H1 (cell line): ENCODE data around the gene CHCHD3. TPM values are rescaled to one million over a fixed set of nuclear protein-coding genes. Genes with fewer than 3 reads are reported as not detected.

Source experiments
- CTCF ChIA-PET: fragments of 300-600 bp; sonication (Branson Sonifier 250); formaldehyde crosslinking; loops from one replicate; lab custom pipeline; 2021; ENCODE audit not compliant: partially characterized antibody; lab: Charles Lee
- POLR2A ChIA-PET: fragments of 300-600 bp; sonication (Branson Sonifier 250); formaldehyde crosslinking; loops from one replicate; lab custom pipeline; 2021; ENCODE audit warnings: inconsistent platforms; ENCODE audit not compliant: partially characterized antibody; lab: Charles Lee
- DNase-seq, 2 experiments: peaks; one replicate each; pipeline versions ENCODE4 v3.0.0 to v3.0.0-alpha.2; 2010 to 2022; ENCODE audit warnings: low spot score in 2 of 2, low read depth in 1 of 2, mixed read lengths in 1 of 2
- FAIRE-seq: peaks from 2 replicates; lab custom pipeline; 2011; peaks lifted over from hg19 to GRCh38; lab: Jason Lieb, UNC
- H2AFZ ChIP-seq: 2 replicates; pipeline ENCODE4 v1.8.1; 2012; ENCODE audit warnings: low read length, inconsistent platforms
- H2AK5ac ChIP-seq: 2 replicates; pipeline ENCODE4 v1.6.1; 2013; ENCODE audit warnings: low read depth, low read length
- H2BK120ac ChIP-seq: replicated peaks from 2 replicates; pipeline ENCODE3; 2013; ENCODE audit warnings: low read depth, low read length, inconsistent platforms
- H2BK12ac ChIP-seq: 2 replicates; pipeline ENCODE4 v1.6.1; 2013; ENCODE audit warnings: low read depth, low read length
- H2BK15ac ChIP-seq: 2 replicates; pipeline ENCODE4 v1.6.1; 2013; ENCODE audit warnings: low read length
- H2BK20ac ChIP-seq: 2 replicates; pipeline ENCODE4 v1.6.1; 2013; ENCODE audit warnings: low read length
- H2BK5ac ChIP-seq: 2 replicates; pipeline ENCODE4 v1.6.1; 2013; ENCODE audit warnings: low read depth, low read length
- H3K14ac ChIP-seq: 2 replicates; pipeline ENCODE4 v1.6.1; 2013; ENCODE audit warnings: inconsistent platforms; ENCODE audit not compliant: insufficient read length
- H3K18ac ChIP-seq: 2 replicates; pipeline ENCODE4 v1.6.1; 2013; ENCODE audit warnings: low read length; ENCODE audit errors: extremely low read depth
- H3K23ac ChIP-seq: 2 replicates; pipeline ENCODE4 v1.6.1; 2013; ENCODE audit warnings: inconsistent platforms; ENCODE audit not compliant: insufficient read length
- H3K23me2 ChIP-seq: 2 replicates; pipeline ENCODE4 v1.6.1; 2013; ENCODE audit warnings: low read depth, low read length
- H3K27ac ChIP-seq: 2 replicates; pipeline ENCODE4 v1.6.1; 2011; ENCODE audit warnings: low read depth, low read length, inconsistent platforms
- H3K27me3 ChIP-seq, 4 experiments: replicated peaks in 1 of 4; 1 replicate in 1 of 4; 2 replicates in 3 of 4; pipeline versions ENCODE4 v1.6.1 to v1.8.1; 2011 to 2013; ENCODE audit warnings: low read length in 3 of 4, mild to moderate bottlenecking in 3 of 4, inconsistent platforms in 2 of 4, mixed read lengths in 2 of 4, moderate library complexity in 1 of 4; ENCODE audit not compliant: control insufficient read depth in 3 of 4, insufficient read depth in 3 of 4; ENCODE audit errors: extremely low read depth in 1 of 4
- H3K36me3 ChIP-seq, 4 experiments: 2 replicates each; pipeline versions ENCODE4 v1.6.1 to v1.8.1; 2011 to 2013; ENCODE audit warnings: mild to moderate bottlenecking in 4 of 4, low read length in 3 of 4, moderate library complexity in 2 of 4, control low read depth in 1 of 4, inconsistent platforms in 1 of 4; ENCODE audit not compliant: insufficient read depth in 4 of 4, control insufficient read depth in 2 of 4
- H3K4ac ChIP-seq: replicated peaks from 2 replicates; pipeline ENCODE3; 2013; ENCODE audit warnings: low read length, low read depth, mixed read lengths, inconsistent platforms; ENCODE audit not compliant: insufficient read length
- H3K4me1 ChIP-seq, 4 experiments: replicated peaks in 1 of 4; 1 replicate in 1 of 4; 2 replicates in 3 of 4; pipeline versions ENCODE4 v1.6.1 to v1.8.1; 2011 to 2013; ENCODE audit warnings: low read length in 3 of 4, inconsistent platforms in 2 of 4, mixed read lengths in 1 of 4; ENCODE audit not compliant: insufficient read depth in 4 of 4, control insufficient read depth in 3 of 4
- H3K4me2 ChIP-seq, 2 experiments: 2 replicates each; pipeline versions ENCODE4 v1.6.1 to v1.8.1; 2011 to 2013; ENCODE audit warnings: low read depth in 2 of 2, low read length in 2 of 2, control low read depth in 1 of 2, inconsistent platforms in 1 of 2, mild to moderate bottlenecking in 1 of 2; ENCODE audit not compliant: insufficient read depth in 1 of 2
- H3K4me3 ChIP-seq, 4 experiments: fragments of 200-600, 300-600 bp in 1 of 4; sonication (generic), shearing (Covaris generic), sonication (Bioruptor Twin) in 1 of 4; 2 replicates each; pipeline versions ENCODE4 v1.5.1 to v1.8.1; 2011 to 2016; ENCODE audit warnings: low read length in 4 of 4, low read depth in 3 of 4, control low read depth in 2 of 4, inconsistent platforms in 2 of 4, mild to moderate bottlenecking in 2 of 4, mixed read lengths in 1 of 4, moderate library complexity in 1 of 4; ENCODE audit not compliant: insufficient read depth in 2 of 4; ENCODE audit errors: extremely low read depth in 1 of 4
- H3K56ac ChIP-seq: replicated peaks from 2 replicates; pipeline ENCODE3; 2013; ENCODE audit warnings: low read depth, mild to moderate bottlenecking, mixed read lengths, low read length, inconsistent platforms; ENCODE audit not compliant: insufficient read length
- H3K79me1 ChIP-seq: 2 replicates; pipeline ENCODE4 v1.6.1; 2013; ENCODE audit warnings: low read depth, low read length, control low read depth
- H3K79me2 ChIP-seq, 2 experiments: 2 replicates each; pipeline versions ENCODE4 v1.6.1 to v1.8.1; 2012 to 2013; ENCODE audit warnings: low read length in 2 of 2, mild to moderate bottlenecking in 2 of 2, inconsistent platforms in 1 of 2; ENCODE audit not compliant: insufficient read depth in 2 of 2, control insufficient read depth in 1 of 2
- H3K9ac ChIP-seq, 4 experiments: replicated peaks in 1 of 4; 1 replicate in 1 of 4; 2 replicates in 3 of 4; pipeline versions ENCODE4 v1.6.1 to v1.8.1; 2011 to 2013; ENCODE audit warnings: low read depth in 3 of 4, low read length in 3 of 4, control low read depth in 2 of 4, mild to moderate bottlenecking in 2 of 4, moderate library complexity in 2 of 4, inconsistent platforms in 1 of 4; ENCODE audit errors: extremely low read depth in 1 of 4
- H3K9me3 ChIP-seq, 2 experiments: 2 replicates each; pipeline versions ENCODE4 v1.6.1 to v1.8.1; 2012 to 2013; ENCODE audit warnings: mild to moderate bottlenecking in 2 of 2, moderate library complexity in 2 of 2, control low read depth in 1 of 2, inconsistent platforms in 1 of 2, low read depth in 1 of 2, low read length in 1 of 2, mixed read lengths in 1 of 2; ENCODE audit not compliant: insufficient read depth in 2 of 2
- H4K20me1 ChIP-seq, 2 experiments: replicated peaks in 1 of 2; 2 replicates each; pipeline versions ENCODE3 to v1.8.1; 2011 to 2013; ENCODE audit warnings: inconsistent platforms in 2 of 2, low read length in 2 of 2, mild to moderate bottlenecking in 1 of 2; ENCODE audit not compliant: insufficient read depth in 2 of 2, control insufficient read depth in 1 of 2
- H4K5ac ChIP-seq: 2 replicates; pipeline ENCODE4 v1.6.1; 2013; ENCODE audit warnings: low read length, low read depth, mixed read lengths, inconsistent platforms; ENCODE audit not compliant: insufficient read length
- H4K8ac ChIP-seq: 2 replicates; pipeline ENCODE4 v1.8.0; 2013; ENCODE audit warnings: mild to moderate bottlenecking, moderate library complexity, low read length, inconsistent platforms; ENCODE audit not compliant: insufficient read depth; ENCODE audit errors: extremely low read depth
- H4K91ac ChIP-seq: replicated peaks from 2 replicates; pipeline ENCODE3; 2013; ENCODE audit warnings: low read length, mixed read lengths, inconsistent platforms; ENCODE audit not compliant: insufficient read length
- ATF3 ChIP-seq: IDR thresholded peaks from 2 replicates; pipeline ENCODE4 v1.6.1; 2011; ENCODE audit warnings: low read depth, mild to moderate bottlenecking, low read length; ENCODE audit not compliant: insufficient read depth
- CEBPB ChIP-seq: IDR thresholded peaks from 2 replicates; pipeline ENCODE4 v1.6.1; 2012; ENCODE audit warnings: low read depth, low read length
- EGR1 ChIP-seq: IDR thresholded peaks from 2 replicates; pipeline ENCODE4 v1.6.1; 2011; ENCODE audit warnings: low read depth, low read length, borderline replicate concordance
- FOSL1 ChIP-seq: IDR thresholded peaks from 2 replicates; pipeline ENCODE4 v1.6.1; 2011; ENCODE audit warnings: mild to moderate bottlenecking, low read depth, low read length, moderate library complexity; ENCODE audit not compliant: insufficient read depth
- JUN ChIP-seq: IDR thresholded peaks from 2 replicates; pipeline ENCODE4 v1.6.1; 2011; ENCODE audit warnings: low read depth, mild to moderate bottlenecking, improper control_type of control experiment, low read length
- KDM5A ChIP-seq: fragments of 200-600 bp; IDR thresholded peaks from 2 replicates; pipeline ENCODE4 v1.7.1; 2012; ENCODE audit warnings: mild to moderate bottlenecking, low read length, inconsistent platforms, mixed read lengths
- POLR2A ChIP-seq, 2 experiments: IDR thresholded peaks; 1 replicate in 1 of 2; 2 replicates in 1 of 2; pipeline ENCODE4 v1.6.1; 2011; ENCODE audit warnings: low read depth in 2 of 2, low read length in 2 of 2, mild to moderate bottlenecking in 2 of 2; ENCODE audit errors: control extremely low read depth in 1 of 2
- RNF2 ChIP-seq: fragments of 200-900, 300-1000 bp; sonication (generic); IDR thresholded peaks from 2 replicates; pipeline ENCODE4 v1.7.1; 2016; ENCODE audit warnings: borderline replicate concordance, low read depth, mild to moderate bottlenecking, antibody characterized with exemption, low read length; ENCODE audit not compliant: poor library complexity, severe bottlenecking; ENCODE audit errors: missing control alignments
- SIRT6 ChIP-seq: IDR thresholded peaks from one replicate; pipeline ENCODE4 v1.7.1; 2012; ENCODE audit warnings: low read length, inconsistent platforms
- SUZ12 ChIP-seq: fragments of 200-600 bp; sonication (generic); IDR thresholded peaks from 2 replicates; pipeline ENCODE4 v1.6.1; 2012; ENCODE audit warnings: mild to moderate bottlenecking, inconsistent platforms, low read length, moderate library complexity, mixed read lengths
- WGBS, 2 experiments: shearing (Covaris generic) in 1 of 2; methylation state at CpG; one replicate each; pipeline versions ENCODE4 v1.1.6 to v1.1.7; 2013 to 2015; ENCODE audit warnings: low lambda C conversion rate in 2 of 2, mixed read lengths in 2 of 2, inconsistent platforms in 1 of 2, low coverage in 1 of 2, missing lambda C conversion rate in 1 of 2; ENCODE audit not compliant: insufficient replicate concordance in 2 of 2, insufficient coverage in 1 of 2, insufficient read length in 1 of 2; ENCODE audit errors: extremely low coverage in 1 of 2, missing lambda C conversion rate in 1 of 2; 5-methylcytosine and 5-hydroxymethylcytosine counted together
- polyA plus RNA-seq, 7 experiments: library from polyadenylated mRNA; depleted of rRNA in 3 of 7; stranded (reverse) in 5 of 7; unstranded in 2 of 7; fragments of >200 nt in 5 of 7; fragments of 200-250 nt in 2 of 7; gene quantifications; 1 replicate in 5 of 7; 2 replicates in 1 of 7; 4 replicates in 1 of 7; pipeline versions ENCODE4 v1.2.1 to v1.2.3, GENCODE V29; 2011 to 2013; ENCODE audit warnings: missing spikeins in 2 of 7, mixed read lengths in 2 of 7
- total RNA-seq: library from RNA; stranded (reverse); fragmentation: NEBNext Ultra II Directional; extraction: Animal tissue kit (Norgen Biotek cat#: 25700); gene quantifications from 2 replicates; pipeline ENCODE4 v1.2.1, GENCODE V29; 2021
- TF ChIP-seq, protein P1 (sequence below), 3 experiments: IDR thresholded peaks; 1 replicate in 2 of 3; 2 replicates in 1 of 3; pipeline versions ENCODE4 v1.5.1 to v1.6.1; 2011; ENCODE audit warnings: low read length in 3 of 3, mild to moderate bottlenecking in 3 of 3, inconsistent platforms in 2 of 3, low read depth in 1 of 3, moderate library complexity in 1 of 3; ENCODE audit not compliant: insufficient read depth in 1 of 3; ENCODE audit errors: control extremely low read depth in 1 of 3

CHCHD3 gene
- total and polyA plus RNA-seq, 2 of the 8 experiments (the other 6 are each of a cell fraction or from before 2014, with no cell fraction given), result 42.9 to 137 TPM

- Histone ChIP-seq H3K79me1 (no peaks in the 10 kb centered on the region), H3K23me2 (no peaks in the 10 kb centered on the region), H3K4me3 (no peak overlapping the region), H2AFZ (no peak overlapping the region), H3K36me3 (no peaks in the 10 kb centered on the region), H2BK5ac (no peak overlapping the region), H4K91ac (no peak overlapping the region), H3K4me1 (peaks cover 0 to 12% (median 8%) of the 10 kb centered on the region in 4 experiments; a peak in 5 of 7 replicates), H3K18ac (no peak overlapping the region), H2BK12ac (no peak overlapping the region), H2BK15ac (no peak overlapping the region), H3K4ac (no peak overlapping the region), H2BK120ac (no peak overlapping the region), H4K8ac (no peak overlapping the region), H3K79me2 (peaks cover 0 to 28% of the 10 kb centered on the region in 2 experiments; a peak in 3 of 4 replicates), H4K20me1 (peaks cover 2 to 7% of the 10 kb centered on the region in 2 experiments), H3K4me2 (no peak overlapping the region), H3K23ac (no peak overlapping the region), H3K56ac (no peak overlapping the region), H3K27ac (peak overlapping the region; percentile 47; the same call in 1 of the 2 replicates), H3K9me3 (no peaks in the 10 kb centered on the region), H3K27me3 (no peaks in the 10 kb centered on the region), H4K5ac (no peak overlapping the region), H2AK5ac (no peak overlapping the region), H3K9ac (no peak overlapping the region), H2BK20ac (no peak overlapping the region), H3K14ac (no peak overlapping the region)
- ChIA-PET POLR2A (interaction anchor here (0.8 kb wide), 1 partner anchor 10 kb away, joined by 4 read pairs; no protein-coding TSS in a partner anchor), CTCF (no interaction called here)
- no peak for DNase-seq
- 78% methylated on average over 1 of the region's 1 CpG; no CpG with 5 or more reads in 1 of the 2 experiments for WGBS, 2 experiments
- no peak for FAIRE-seq
- no peak for TF ChIP-seq SUZ12
- no peak for TF ChIP-seq POLR2A (IDR thresholded peaks at IDR 0.05; ENCODE audit: control extremely low read depth in 1 of 2, low read depth in 2 of 2, low read length in 2 of 2)
- TF ChIP-seq, protein P1, sequence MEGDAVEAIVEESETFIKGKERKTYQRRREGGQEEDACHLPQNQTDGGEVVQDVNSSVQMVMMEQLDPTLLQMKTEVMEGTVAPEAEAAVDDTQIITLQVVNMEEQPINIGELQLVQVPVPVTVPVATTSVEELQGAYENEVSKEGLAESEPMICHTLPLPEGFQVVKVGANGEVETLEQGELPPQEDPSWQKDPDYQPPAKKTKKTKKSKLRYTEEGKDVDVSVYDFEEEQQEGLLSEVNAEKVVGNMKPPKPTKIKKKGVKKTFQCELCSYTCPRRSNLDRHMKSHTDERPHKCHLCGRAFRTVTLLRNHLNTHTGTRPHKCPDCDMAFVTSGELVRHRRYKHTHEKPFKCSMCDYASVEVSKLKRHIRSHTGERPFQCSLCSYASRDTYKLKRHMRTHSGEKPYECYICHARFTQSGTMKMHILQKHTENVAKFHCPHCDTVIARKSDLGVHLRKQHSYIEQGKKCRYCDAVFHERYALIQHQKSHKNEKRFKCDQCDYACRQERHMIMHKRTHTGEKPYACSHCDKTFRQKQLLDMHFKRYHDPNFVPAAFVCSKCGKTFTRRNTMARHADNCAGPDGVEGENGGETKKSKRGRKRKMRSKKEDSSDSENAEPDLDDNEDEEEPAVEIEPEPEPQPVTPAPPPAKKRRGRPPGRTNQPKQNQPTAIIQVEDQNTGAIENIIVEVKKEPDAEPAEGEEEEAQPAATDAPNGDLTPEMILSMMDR (IDR thresholded peaks at IDR 0.05; ENCODE audit: control extremely low read depth in 1 of 3, insufficient read depth in 1 of 3, low read depth in 1 of 3, low read length in 3 of 3), result no peak
- TF ChIP-seq CEBPB, result no peak
- no peak for TF ChIP-seq FOSL1
- TF ChIP-seq KDM5A, result no peak
- TF ChIP-seq EGR1, result no peak
- TF ChIP-seq SIRT6, result no peak
- no peak for TF ChIP-seq ATF3
- TF ChIP-seq RNF2, result no peak
- TF ChIP-seq JUN, result no peak
Observed at GRCh38 chr7:132876576-132876975, 205.3 kb downstream of the CHCHD3 start.
